Naive thymus-derived CD4-positive, alpha-beta T cell (primary cell): ENCODE data around the gene PERP. TPM values are rescaled to one million over a fixed set of nuclear protein-coding genes. Genes with fewer than 3 reads are reported as not detected.

Experiments
- ATAC-seq: fragments of 150-1000 bp; cut with Tn5 transposase; 2 replicates; pipeline ENCODE4 v1.10.0; 2021; ENCODE audit warnings: mild to moderate bottlenecking, moderate library complexity
- CTCF ChIA-PET: fragments of 350-600 bp; sonication (Branson Sonifier 250); formaldehyde crosslinking; loops from one replicate; lab custom pipeline; 2021; ENCODE audit warnings: antibody characterized with exemption; lab: Charles Lee
- POLR2A ChIA-PET: fragments of 350-600 bp; sonication (Branson Sonifier 250); formaldehyde crosslinking; loops from one replicate; lab custom pipeline; 2021; ENCODE audit warnings: antibody characterized with exemption, inconsistent platforms; lab: Charles Lee
- DNase-seq, 9 donors: peaks; one replicate each; pipeline versions ENCODE4 v3.0.0 to v3.0.0-alpha.2; 2020 to 2022; ENCODE audit warnings: mixed read lengths in 1 of 9
- H3K27ac ChIP-seq: one replicate; pipeline ENCODE4 v1.7.0; 2013; ENCODE audit warnings: mild to moderate bottlenecking, low read depth, low read length, moderate library complexity
- H3K27me3 ChIP-seq, 2 donors: one replicate each; pipeline ENCODE4 v1.7.0; 2013; ENCODE audit warnings: low read length in 2 of 2, mild to moderate bottlenecking in 2 of 2, moderate library complexity in 2 of 2; ENCODE audit not compliant: control insufficient read depth in 2 of 2, insufficient read depth in 2 of 2
- H3K36me3 ChIP-seq, 3 experiments: 1 replicate in 2 of 3; 2 replicates in 1 of 3; pipeline ENCODE4 v1.7.0; 2013; ENCODE audit warnings: low read length in 3 of 3, mild to moderate bottlenecking in 3 of 3, moderate library complexity in 1 of 3; ENCODE audit not compliant: insufficient read depth in 3 of 3, control insufficient read depth in 2 of 3
- H3K4me1 ChIP-seq, 2 donors: one replicate each; pipeline ENCODE4 v1.7.0; 2013; ENCODE audit warnings: low read length in 2 of 2, mild to moderate bottlenecking in 2 of 2, moderate library complexity in 1 of 2; ENCODE audit not compliant: control insufficient read depth in 2 of 2, insufficient read depth in 2 of 2
- H3K4me3 ChIP-seq: 2 replicates; pipeline ENCODE4 v1.7.0; 2013; ENCODE audit warnings: mild to moderate bottlenecking, low read length
- H3K9me3 ChIP-seq, 3 experiments: 1 replicate in 2 of 3; 2 replicates in 1 of 3; pipeline ENCODE4 v1.7.0; 2013; ENCODE audit warnings: low read length in 3 of 3; ENCODE audit not compliant: control insufficient read depth in 2 of 3
- H3K27ac Mint-ChIP-seq, 9 donors: one replicate each; pipeline ENCODE4 v1.8.0; 2020 to 2022; ENCODE audit warnings: mixed read lengths in 9 of 9, mild to moderate bottlenecking in 8 of 9, moderate library complexity in 5 of 9, inconsistent platforms in 2 of 9
- H3K27me3 Mint-ChIP-seq, 5 donors: one replicate each; pipeline ENCODE4 v1.8.0; 2021 to 2022; ENCODE audit warnings: mixed read lengths in 5 of 5, mild to moderate bottlenecking in 1 of 5
- H3K36me3 Mint-ChIP-seq, 5 donors: one replicate each; pipeline ENCODE4 v1.8.0; 2020 to 2022; ENCODE audit warnings: mixed read lengths in 5 of 5, mild to moderate bottlenecking in 3 of 5, inconsistent platforms in 1 of 5
- H3K4me1 Mint-ChIP-seq, 7 donors: one replicate each; pipeline ENCODE4 v1.8.0; 2020 to 2022; ENCODE audit warnings: mixed read lengths in 7 of 7, mild to moderate bottlenecking in 3 of 7, inconsistent platforms in 1 of 7
- H3K4me3 Mint-ChIP-seq, 10 donors: one replicate each; pipeline ENCODE4 v1.8.0; 2020 to 2022; ENCODE audit warnings: mild to moderate bottlenecking in 10 of 10, mixed read lengths in 10 of 10, moderate library complexity in 6 of 10, inconsistent platforms in 2 of 10
- H3K9me3 Mint-ChIP-seq, 11 donors: one replicate each; pipeline ENCODE4 v1.8.0; 2020 to 2022; ENCODE audit warnings: mixed read lengths in 11 of 11, mild to moderate bottlenecking in 4 of 11, inconsistent platforms in 1 of 11, moderate library complexity in 1 of 11
- intact Hi-C, 2 donors: fragments of 100-400 bp; cut with micrococcal nuclease; formaldehyde crosslinking; loops; one replicate each; pipeline ENCODE4 v1.15.1; 2023
- polyA plus RNA-seq, 2 donors: library from polyadenylated mRNA; unstranded; fragments of 300-500 nt; fragmentation: Illumina TruSeq; gene quantifications; one replicate each; pipeline ENCODE4 v1.2.3, GENCODE V29; 2021
- total RNA-seq, 6 experiments: library from RNA in 5 of 6; stranded (reverse) in 5 of 6; gene quantifications; 1 replicate in 5 of 6; 2 replicates in 1 of 6; pipeline ENCODE4 v1.2.3 and lab custom pipeline; 2021 to 2026

Gene PERP
- total and polyA plus RNA-seq, 7 experiments from 2014 or later = 0.11 to 5.9 (median 0.46) TPM

DNA sequence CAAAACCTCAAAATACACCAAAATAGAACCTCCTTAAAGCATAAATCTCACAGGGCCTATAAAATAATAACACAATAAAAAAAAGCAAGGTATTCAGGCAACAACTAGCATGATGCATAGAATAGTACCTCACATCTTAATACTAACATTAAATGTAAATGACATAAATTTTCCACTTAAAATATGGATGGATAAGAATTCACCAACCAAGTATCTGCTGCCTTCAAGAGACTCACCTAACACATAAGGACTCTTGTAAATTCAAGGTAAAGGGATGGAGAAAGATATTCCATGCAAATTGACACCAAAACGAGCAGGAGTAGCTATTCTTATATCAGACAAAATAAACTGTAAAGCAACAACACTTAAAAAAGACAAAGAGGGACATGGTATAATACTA, 52.2 kb downstream of the PERP start:
- H3K9me3 ChIP-seq = no peaks in the 10 kb centered on the region
- no peak overlapping the region for H3K4me3 Mint-ChIP-seq
- H3K36me3 Mint-ChIP-seq = peaks cover 0 to 5% (median 0%) of the 10 kb centered on the region in 5 donors
- peaks cover 40 to 74% (median 50%) of the 10 kb centered on the region in 5 donors for H3K27me3 Mint-ChIP-seq
- DNase-seq (no peak), ATAC-seq (no peak)
- no peaks in the 10 kb centered on the region for H3K27me3 ChIP-seq
- ChIA-PET POLR2A (no interaction called here), CTCF (no interaction called here)
- H3K4me1 ChIP-seq = no peaks in the 10 kb centered on the region
- H3K27ac ChIP-seq = no peak overlapping the region
- H3K27ac Mint-ChIP-seq = no peak overlapping the region
- intact Hi-C loops = no loop called here
- H3K9me3 Mint-ChIP-seq = peaks cover 2 to 45% (median 21%) of the 10 kb centered on the region in 11 donors
- no peaks in the 10 kb centered on the region for H3K36me3 ChIP-seq
- H3K4me3 ChIP-seq = no peak overlapping the region
- peaks cover 0 to 4% (median 0%) of the 10 kb centered on the region in 7 donors for H3K4me1 Mint-ChIP-seq

DNA sequence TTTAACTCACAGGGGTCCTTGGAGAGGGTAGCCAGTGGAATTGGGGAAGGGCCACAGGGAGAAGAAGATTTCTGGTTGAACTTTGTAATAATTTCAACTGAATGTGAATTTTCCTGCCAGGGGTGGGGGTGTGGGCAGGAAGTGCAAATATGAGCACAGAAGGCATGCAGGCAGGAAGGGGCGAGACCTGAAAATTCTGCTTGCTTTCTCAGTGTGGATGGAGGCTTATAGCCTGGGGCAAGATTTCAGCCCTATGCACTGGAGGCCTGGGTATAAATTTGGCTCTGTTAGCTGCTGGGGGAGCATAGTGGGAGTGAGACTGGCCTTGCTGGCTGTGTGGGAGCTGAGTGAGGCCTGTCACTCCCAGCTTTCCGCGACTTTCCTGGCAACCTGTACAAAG, 54.4 kb downstream of the PERP start:
- H3K36me3 ChIP-seq = no peaks in the 10 kb centered on the region
- POLR2A ChIA-PET = no interaction called here

DNA sequence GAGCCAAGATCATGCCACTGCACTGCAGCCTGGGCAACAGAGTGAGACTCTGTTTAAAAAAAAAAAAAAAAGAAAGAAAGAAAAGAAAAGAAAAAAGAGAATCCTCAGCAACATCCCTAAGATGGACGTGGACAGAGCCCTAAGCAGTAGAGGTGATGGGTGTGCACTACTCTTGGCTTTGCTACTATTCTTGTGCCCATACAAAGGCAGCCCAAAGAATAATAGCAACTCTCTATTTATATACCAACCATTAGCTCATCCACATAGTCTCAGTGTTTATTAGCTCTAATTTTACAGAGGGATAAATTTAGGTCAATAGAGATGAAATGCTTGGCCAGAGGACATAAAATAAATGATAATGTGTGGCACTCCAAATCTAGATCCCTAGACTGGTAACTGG, 62.2 kb downstream of the PERP start:
- H3K27me3 Mint-ChIP-seq = peaks cover 4 to 26% (median 15%) of the 10 kb centered on the region in 5 donors
- H3K36me3 Mint-ChIP-seq = no peaks in the 10 kb centered on the region
- H3K36me3 ChIP-seq = no peaks in the 10 kb centered on the region
- ChIA-PET POLR2A (no interaction called here), CTCF (interaction anchor here (0.6 kb wide), 1 partner anchor 21 kb away, joined by 4 read pairs; no protein-coding TSS in a partner anchor)
- H3K27ac ChIP-seq = no peak overlapping the region
- no peaks in the 10 kb centered on the region for H3K4me1 ChIP-seq
- H3K4me3 ChIP-seq = no peak overlapping the region
- ATAC-seq (no peak), DNase-seq (no peak)
- H3K9me3 ChIP-seq = no peaks in the 10 kb centered on the region
- no peaks in the 10 kb centered on the region for H3K27me3 ChIP-seq
- intact Hi-C loops = no loop called here
- peaks cover 0 to 12% (median 3%) of the 10 kb centered on the region in 11 donors for H3K9me3 Mint-ChIP-seq
- H3K27ac Mint-ChIP-seq = no peak overlapping the region
- no peaks in the 10 kb centered on the region for H3K4me1 Mint-ChIP-seq
- H3K4me3 Mint-ChIP-seq = no peak overlapping the region

More for the DNA sequence above, 54.4 kb downstream of the PERP start:
- no peak overlapping the region for H3K27ac Mint-ChIP-seq
- DNase-seq (no peak), ATAC-seq (no peak)
- intact Hi-C loops = no loop called here
- Histone ChIP-seq H3K4me3 (no peak overlapping the region), H3K27ac (no peak overlapping the region), H3K4me1 (no peaks in the 10 kb centered on the region), H3K27me3 (no peaks in the 10 kb centered on the region), H3K9me3 (no peaks in the 10 kb centered on the region)
- CTCF ChIA-PET = no interaction called here
- no peak overlapping the region for H3K4me3 Mint-ChIP-seq
- peaks cover 37 to 66% (median 49%) of the 10 kb centered on the region in 5 donors for H3K27me3 Mint-ChIP-seq
- H3K36me3 Mint-ChIP-seq = peaks cover 0 to 5% (median 0%) of the 10 kb centered on the region in 5 donors
- H3K4me1 Mint-ChIP-seq = peaks cover 0 to 4% (median 0%) of the 10 kb centered on the region in 7 donors
- peaks cover 2 to 43% (median 21%) of the 10 kb centered on the region in 11 donors for H3K9me3 Mint-ChIP-seq

DNA sequence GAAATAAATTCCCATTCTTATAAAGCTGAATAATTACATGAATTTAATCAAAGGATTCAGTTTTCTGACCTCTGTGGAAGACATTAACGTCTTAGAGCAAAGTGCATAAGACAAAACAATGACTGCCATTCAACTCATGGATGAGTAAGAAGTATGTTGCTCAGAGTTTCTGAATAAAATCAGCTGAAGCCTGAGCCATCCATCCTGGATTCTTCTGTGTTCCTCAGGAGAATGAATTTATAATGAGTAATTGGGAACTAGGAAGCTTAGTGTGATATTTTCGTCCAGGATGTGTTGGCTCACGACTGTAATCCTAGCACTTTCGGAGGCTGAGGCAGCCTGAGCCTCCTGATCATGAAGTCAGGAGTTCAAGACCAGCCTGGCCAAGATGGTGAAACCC, 62.8 kb downstream of the PERP start:
- H3K27ac Mint-ChIP-seq = no peak overlapping the region
- no peaks in the 10 kb centered on the region for H3K36me3 Mint-ChIP-seq
- ATAC-seq (no peak), DNase-seq (no peak)
- Histone ChIP-seq H3K36me3 (no peaks in the 10 kb centered on the region), H3K4me3 (no peak overlapping the region), H3K27me3 (no peaks in the 10 kb centered on the region), H3K27ac (no peak overlapping the region), H3K9me3 (no peaks in the 10 kb centered on the region), H3K4me1 (no peaks in the 10 kb centered on the region)
- peaks cover 4 to 26% (median 15%) of the 10 kb centered on the region in 5 donors for H3K27me3 Mint-ChIP-seq
- POLR2A ChIA-PET = no interaction called here
- H3K4me1 Mint-ChIP-seq = no peaks in the 10 kb centered on the region
- no peak overlapping the region for H3K4me3 Mint-ChIP-seq
- peaks cover 0 to 12% (median 3%) of the 10 kb centered on the region in 11 donors for H3K9me3 Mint-ChIP-seq
- CTCF ChIA-PET = interaction anchor here (0.7 kb wide), 1 partner anchor 115 kb away, joined by 4 read pairs; no protein-coding TSS in a partner anchor
- intact Hi-C loops = no loop called here

Other genes with a start within 250 kb of the PERP start
- gene TNFAIP3, start 240.2 kb downstream of the PERP start, total RNA-seq = 1,000 to 10,000 TPM in 2 of 5 experiments, 100 to 1,000 TPM in 3; 135 to 2,915 (median 141) TPM
- 10 to 100 TPM; 66.6 to 90.5 TPM for gene TNFAIP3, start 240.2 kb downstream of the PERP start, polyA plus RNA-seq
- gene ARFGEF3, start 54.5 kb upstream of the PERP start, total RNA-seq = under 1 TPM in 3 of 5 experiments, not detected in 2; 0.02 to 0.15 (median 0.03) TPM
- gene ARFGEF3, start 54.5 kb upstream of the PERP start, polyA plus RNA-seq = not detected
- not detected for gene PBOV1, start 111.1 kb upstream of the PERP start, total RNA-seq
- not detected for gene PBOV1, start 111.1 kb upstream of the PERP start, polyA plus RNA-seq